Measurements from ENCODE around the gene GOLGA3. TPM values are rescaled to one million over a fixed set of nuclear protein-coding genes. Genes with fewer than 3 reads are reported as not detected.
"Not testable (repeated sequence)": the region's sequence is repeated elsewhere in the genome, so short reads cannot be mapped to it uniquely, and the experiment has no call there.

The GOLGA3 gene
- total RNA-seq, 2 experiments from 2014 or later: 25.2 to 29.1 TPM

- CTCF ChIA-PET: no interaction called here
- Mint-ChIP-seq H3K27ac (no peak overlapping the region), H3K9me3 (no peaks in the 10 kb centered on the region), H3K4me3 (no peak overlapping the region), H3K4me1 (ENCODE audit: low read depth) (peaks cover 3% of the 10 kb centered on the region), H3K36me3 (ENCODE audit: low read depth) (peaks cover 35% of the 10 kb centered on the region), H3K27me3 (ENCODE audit: low read depth) (no peaks in the 10 kb centered on the region)
- no peak for DNase-seq
- intact Hi-C loops (cut with micrococcal nuclease): no loop called here
Measured at GRCh38 chr12:132779781-132780353, 48.8 kb downstream of the GOLGA3 start.

DNA sequence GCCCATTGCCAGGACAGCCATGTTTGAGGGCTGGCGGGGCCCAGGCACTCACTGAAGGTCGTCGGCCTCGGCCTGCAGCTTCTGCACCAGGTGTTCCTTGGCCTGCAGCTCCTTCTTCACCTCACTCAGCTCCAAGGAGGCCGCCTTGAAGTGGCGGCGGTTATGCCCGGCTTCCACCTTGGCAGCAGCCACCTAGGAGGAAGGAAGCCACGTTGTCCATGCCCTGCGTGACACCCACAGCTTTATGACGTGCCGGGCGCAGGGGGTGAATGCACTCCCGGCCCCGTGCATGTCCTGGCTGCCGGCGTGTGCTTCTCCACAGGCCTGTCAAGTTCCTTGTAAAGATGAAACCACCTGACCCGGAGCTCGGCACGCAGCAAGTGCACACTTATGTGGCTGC is 51.1 kb downstream of the GOLGA3 start:
- H3K4me1 Mint-ChIP-seq (ENCODE audit: low read depth): peaks cover 16% of the 10 kb centered on the region
- H3K27ac Mint-ChIP-seq: no peak overlapping the region
- no peaks in the 10 kb centered on the region for H3K27me3 Mint-ChIP-seq (ENCODE audit: low read depth)
- intact Hi-C loops (cut with micrococcal nuclease): no loop called here
- H3K36me3 Mint-ChIP-seq (ENCODE audit: low read depth): peaks cover 40% of the 10 kb centered on the region
- CTCF ChIA-PET: no interaction called here
- DNase-seq: no peak
- no peaks in the 10 kb centered on the region for H3K9me3 Mint-ChIP-seq
- H3K4me3 Mint-ChIP-seq: no peak overlapping the region

GRCh38 chr12:132776816-132777568 is 51.7 kb downstream of the GOLGA3 start:
- Mint-ChIP-seq H3K4me1 (ENCODE audit: low read depth) (peaks cover 19% of the 10 kb centered on the region), H3K4me3 (no peak overlapping the region), H3K27ac (no peak overlapping the region), H3K9me3 (no peaks in the 10 kb centered on the region), H3K27me3 (ENCODE audit: low read depth) (no peaks in the 10 kb centered on the region), H3K36me3 (ENCODE audit: low read depth) (peaks cover 40% of the 10 kb centered on the region)
- CTCF ChIA-PET: no interaction called here
- DNase-seq: no peak
- intact Hi-C loops (cut with micrococcal nuclease): no loop called here

GRCh38 chr12:132776230-132776625 is 52.4 kb downstream of the GOLGA3 start:
- H3K27ac Mint-ChIP-seq; H3K9me3 Mint-ChIP-seq; CTCF ChIA-PET; H3K4me3 Mint-ChIP-seq; intact Hi-C loops (cut with micrococcal nuclease); DNase-seq; H3K27me3 Mint-ChIP-seq (ENCODE audit: low read depth): not testable (repeated sequence)
- Mint-ChIP-seq H3K4me1 (ENCODE audit: low read depth) (peaks cover 26% of the 10 kb centered on the region), H3K36me3 (ENCODE audit: low read depth) (peaks cover 44% of the 10 kb centered on the region)

- Mint-ChIP-seq H3K4me1 (ENCODE audit: low read depth) (peaks cover 30% of the 10 kb centered on the region), H3K27me3 (ENCODE audit: low read depth) (no peaks in the 10 kb centered on the region), H3K27ac (no peak overlapping the region), H3K9me3 (no peaks in the 10 kb centered on the region), H3K36me3 (ENCODE audit: low read depth) (peaks cover 41% of the 10 kb centered on the region), H3K4me3 (no peak overlapping the region)
- no peak for DNase-seq
- CTCF ChIA-PET: interaction anchor here (0.8 to 1.5 kb wide), 2 partner anchors 19 to 124 kb away, joined by 3 to 4 read pairs; no protein-coding TSS in a partner anchor
- intact Hi-C loops (cut with micrococcal nuclease): no loop called here
Measured at GRCh38 chr12:132775502-132776229, 53.0 kb downstream of the GOLGA3 start.

- Mint-ChIP-seq H3K4me1 (ENCODE audit: low read depth) (peaks cover 38% of the 10 kb centered on the region), H3K27me3 (ENCODE audit: low read depth) (no peaks in the 10 kb centered on the region), H3K27ac (no peak overlapping the region), H3K9me3 (no peaks in the 10 kb centered on the region), H3K36me3 (ENCODE audit: low read depth) (peaks cover 36% of the 10 kb centered on the region), H3K4me3 (no peak overlapping the region)
- DNase-seq: no peak
- intact Hi-C loops (cut with micrococcal nuclease): no loop called here
- CTCF ChIA-PET: interaction anchor here (0.8 to 1.5 kb wide), 3 partner anchors 9 to 125 kb away, joined by 3 to 4 read pairs (median 4); no protein-coding TSS in a partner anchor
Measured at GRCh38 chr12:132774646-132775275, 53.9 kb downstream of the GOLGA3 start.

GRCh38 chr12:132774159-132774558 is 54.5 kb downstream of the GOLGA3 start:
- Mint-ChIP-seq H3K9me3 (no peaks in the 10 kb centered on the region), H3K4me1 (ENCODE audit: low read depth) (peaks cover 44% of the 10 kb centered on the region), H3K36me3 (ENCODE audit: low read depth) (peaks cover 35% of the 10 kb centered on the region), H3K4me3 (no peak overlapping the region), H3K27me3 (ENCODE audit: low read depth) (no peaks in the 10 kb centered on the region), H3K27ac (peak overlapping the region; percentile 70)
- DNase-seq: no peak
- CTCF ChIA-PET: interaction anchor here (1.0 to 1.5 kb wide), 2 partner anchors 9 to 126 kb away, joined by 4 read pairs; no protein-coding TSS in a partner anchor
- intact Hi-C loops (cut with micrococcal nuclease): no loop called here

DNA sequence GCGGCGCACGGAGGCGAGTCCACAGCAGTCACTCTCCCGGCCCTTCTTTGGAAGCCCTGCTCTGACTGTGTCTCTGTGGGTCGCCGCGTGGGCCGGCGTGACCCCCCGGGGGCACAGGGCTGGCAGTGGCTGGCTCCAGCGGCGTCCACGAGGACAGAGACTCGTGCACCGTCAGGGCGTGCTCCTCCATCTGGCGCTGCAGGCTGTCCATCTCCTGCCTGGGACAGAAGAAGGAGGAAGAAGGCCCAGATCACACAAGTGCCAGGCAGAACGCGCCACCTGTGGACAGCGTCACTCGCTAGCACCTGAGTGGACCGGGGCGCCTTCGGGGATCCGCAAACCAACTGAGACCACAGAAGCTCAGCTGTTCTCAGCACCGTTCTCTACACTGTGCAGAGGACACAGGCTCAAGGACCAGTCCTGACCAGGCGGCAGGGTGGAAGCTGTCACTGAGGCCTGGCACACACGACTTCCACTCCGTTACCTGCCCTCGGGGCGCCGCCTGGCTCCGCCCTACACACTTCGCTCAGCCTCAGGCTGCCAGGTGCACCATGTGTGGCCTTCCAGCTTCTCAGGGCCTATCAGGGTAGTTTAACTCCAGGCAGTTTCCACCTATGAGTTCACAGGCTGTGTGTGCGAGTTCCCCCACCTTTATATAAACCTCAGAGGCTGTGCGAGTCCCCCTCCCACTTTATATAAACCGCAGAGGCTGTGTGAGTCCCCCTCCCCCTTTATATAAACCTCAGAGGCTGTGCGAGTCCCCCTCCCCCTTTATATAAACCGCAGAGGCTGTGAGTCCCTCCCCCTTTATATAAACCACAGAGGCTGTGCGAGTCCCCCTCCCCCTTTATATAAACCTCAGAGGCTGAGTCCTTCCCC is 55.4 kb downstream of the GOLGA3 start:
- intact Hi-C loops (cut with micrococcal nuclease): no loop called here
- no peak for DNase-seq
- Mint-ChIP-seq H3K36me3 (ENCODE audit: low read depth) (peaks cover 40% of the 10 kb centered on the region), H3K9me3 (no peaks in the 10 kb centered on the region), H3K27me3 (ENCODE audit: low read depth) (no peaks in the 10 kb centered on the region), H3K4me3 (no peak overlapping the region), H3K4me1 (ENCODE audit: low read depth) (peaks cover 53% of the 10 kb centered on the region), H3K27ac (peak overlapping the region; percentile 70)
- CTCF ChIA-PET: no interaction called here

DNA sequence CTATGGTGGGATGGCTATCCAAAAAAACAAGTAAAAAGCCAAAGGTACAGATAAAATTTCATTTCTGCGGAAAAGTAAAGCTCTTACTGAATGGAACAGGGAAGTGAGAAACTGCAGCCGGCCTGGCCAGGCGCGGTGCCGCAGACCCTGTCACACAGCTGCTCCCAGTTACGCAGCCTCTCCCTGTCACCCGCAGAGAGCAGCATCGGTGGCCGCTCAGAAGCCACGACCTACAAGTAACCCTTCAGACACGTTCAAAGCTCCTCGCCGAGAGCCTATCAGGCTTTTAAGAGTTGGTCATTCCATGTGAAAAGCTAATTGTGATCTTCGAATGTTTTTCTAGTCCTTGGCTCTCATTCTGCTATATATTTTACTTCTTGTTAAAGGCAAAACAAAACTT is 56.1 kb downstream of the GOLGA3 start:
- DNase-seq: no peak
- peaks cover 38% of the 10 kb centered on the region for H3K36me3 Mint-ChIP-seq (ENCODE audit: low read depth)
- no peak overlapping the region for H3K4me3 Mint-ChIP-seq
- CTCF ChIA-PET: no interaction called here
- H3K27me3 Mint-ChIP-seq (ENCODE audit: low read depth): no peaks in the 10 kb centered on the region
- no peak overlapping the region for H3K27ac Mint-ChIP-seq
- H3K9me3 Mint-ChIP-seq: no peaks in the 10 kb centered on the region
- H3K4me1 Mint-ChIP-seq (ENCODE audit: low read depth): peaks cover 56% of the 10 kb centered on the region
- intact Hi-C loops (cut with micrococcal nuclease): no loop called here

- peak overlapping the region; percentile 80 for H3K27ac Mint-ChIP-seq
- peaks cover 36% of the 10 kb centered on the region for H3K36me3 Mint-ChIP-seq (ENCODE audit: low read depth)
- CTCF ChIA-PET: no interaction called here
- H3K27me3 Mint-ChIP-seq (ENCODE audit: low read depth): no peaks in the 10 kb centered on the region
- intact Hi-C loops (cut with micrococcal nuclease): loop anchor here (1.0 kb wide), 2 partner anchors 9 to 38 kb away; no protein-coding TSS in a partner anchor
- DNase-seq: peak; percentile 75
- H3K9me3 Mint-ChIP-seq: no peaks in the 10 kb centered on the region
- H3K4me3 Mint-ChIP-seq: peak overlapping the region; percentile 30
- H3K4me1 Mint-ChIP-seq (ENCODE audit: low read depth): peaks cover 57% of the 10 kb centered on the region
Measured at GRCh38 chr12:132771126-132771838, 57.4 kb downstream of the GOLGA3 start.

GRCh38 chr12:132766380-132767085 is 62.1 kb downstream of the GOLGA3 start:
- H3K27me3 Mint-ChIP-seq (ENCODE audit: low read depth): no peaks in the 10 kb centered on the region
- no peak overlapping the region for H3K27ac Mint-ChIP-seq
- intact Hi-C loops (cut with micrococcal nuclease): no loop called here

More at GRCh38 chr12:132766380-132767085, 62.1 kb downstream of the GOLGA3 start:
- Mint-ChIP-seq H3K9me3 (no peaks in the 10 kb centered on the region), H3K36me3 (ENCODE audit: low read depth) (peaks cover 12% of the 10 kb centered on the region), H3K4me3 (no peak overlapping the region), H3K4me1 (ENCODE audit: low read depth) (peaks cover 40% of the 10 kb centered on the region)
- CTCF ChIA-PET: interaction anchor here (0.6 to 1.6 kb wide), 2 partner anchors 11 to 81 kb away, joined by 3 to 6 read pairs; no protein-coding TSS in a partner anchor
- DNase-seq: no peak

Data from activated naive CD4-positive, alpha-beta T cell treated with anti-CD3 and anti-CD28 coated beads for 36 hours (primary cell).